ENCODE results near the gene GRIK2.
"Not testable (repeated sequence)": the region's sequence is repeated elsewhere in the genome, so short reads cannot be mapped to it uniquely, and the experiment has no call there.

GRIK2 gene

GRCh38 chr6:101393251-101393828, at the start of gene GRIK2:
GRIK2 (plus strand) TSS chr6:101393708.
- Histone ChIP-seq H3K9me3 (ENCODE audit: control insufficient read depth, insufficient read depth, low read length) (no peaks in the 10 kb centered on the region), H3K36me3 (ENCODE audit: insufficient read depth, low read length) (no peaks in the 10 kb centered on the region), H3K9ac (ENCODE audit: low read depth, low read length) (peak within 1 kb of the TSS; percentile 75; the same call in 1 of the 2 replicates), H3K4me1 (ENCODE audit: insufficient read depth, low read length) (0 out of 2 replicates have a peak, but pooled peaks cover 3% of the 10 kb centered on the region)

- no peaks in the 10 kb centered on the region for H3K9me3 ChIP-seq (ENCODE audit: control insufficient read depth, insufficient read depth, low read length)
- no peak overlapping the region for H3K9ac ChIP-seq (ENCODE audit: low read depth, low read length)
- H3K36me3 ChIP-seq (ENCODE audit: insufficient read depth, low read length), result no peaks in the 10 kb centered on the region
- H3K4me1 ChIP-seq (ENCODE audit: insufficient read depth, low read length), result no peaks in the 10 kb centered on the region
Observed at GRCh38 chr6:101344885-101345284, 48.6 kb upstream of the GRIK2 start.

- H3K4me1 ChIP-seq (ENCODE audit: insufficient read depth, low read length), result no peaks in the 10 kb centered on the region
- H3K9ac ChIP-seq (ENCODE audit: low read depth, low read length), result no peak overlapping the region
- no peaks in the 10 kb centered on the region for H3K9me3 ChIP-seq (ENCODE audit: control insufficient read depth, insufficient read depth, low read length)
- H3K36me3 ChIP-seq (ENCODE audit: insufficient read depth, low read length), result no peaks in the 10 kb centered on the region
Observed at GRCh38 chr6:101348816-101349215, 44.7 kb upstream of the GRIK2 start.

GRCh38 chr6:101350631-101351030, 42.9 kb upstream of the GRIK2 start:
- H3K9ac ChIP-seq (ENCODE audit: low read depth, low read length); H3K36me3 ChIP-seq (ENCODE audit: insufficient read depth, low read length); H3K4me1 ChIP-seq (ENCODE audit: insufficient read depth, low read length); H3K9me3 ChIP-seq (ENCODE audit: control insufficient read depth, insufficient read depth, low read length): not testable (repeated sequence)

GRCh38 chr6:101351173-101351572, 42.3 kb upstream of the GRIK2 start:
- no peaks in the 10 kb centered on the region for H3K36me3 ChIP-seq (ENCODE audit: insufficient read depth, low read length)
- no peak overlapping the region for H3K9ac ChIP-seq (ENCODE audit: low read depth, low read length)
- H3K9me3 ChIP-seq (ENCODE audit: control insufficient read depth, insufficient read depth, low read length), result no peaks in the 10 kb centered on the region
- H3K4me1 ChIP-seq (ENCODE audit: insufficient read depth, low read length), result no peaks in the 10 kb centered on the region

- Histone ChIP-seq H3K9ac (ENCODE audit: low read depth, low read length) (no peak overlapping the region), H3K36me3 (ENCODE audit: insufficient read depth, low read length) (no peaks in the 10 kb centered on the region), H3K4me1 (ENCODE audit: insufficient read depth, low read length) (no peaks in the 10 kb centered on the region), H3K9me3 (ENCODE audit: control insufficient read depth, insufficient read depth, low read length) (no peaks in the 10 kb centered on the region)
Observed at GRCh38 chr6:101352316-101352715, 41.2 kb upstream of the GRIK2 start.

GRCh38 chr6:101365181-101365580, 28.3 kb upstream of the GRIK2 start:
- no peaks in the 10 kb centered on the region for H3K9me3 ChIP-seq (ENCODE audit: control insufficient read depth, insufficient read depth, low read length)
- no peak overlapping the region for H3K9ac ChIP-seq (ENCODE audit: low read depth, low read length)
- H3K4me1 ChIP-seq (ENCODE audit: insufficient read depth, low read length), result no peaks in the 10 kb centered on the region
- H3K36me3 ChIP-seq (ENCODE audit: insufficient read depth, low read length), result no peaks in the 10 kb centered on the region

- Histone ChIP-seq H3K9ac (ENCODE audit: low read depth, low read length) (no peak overlapping the region), H3K36me3 (ENCODE audit: insufficient read depth, low read length) (no peaks in the 10 kb centered on the region), H3K4me1 (ENCODE audit: insufficient read depth, low read length) (no peaks in the 10 kb centered on the region), H3K9me3 (ENCODE audit: control insufficient read depth, insufficient read depth, low read length) (no peaks in the 10 kb centered on the region)
Observed at GRCh38 chr6:101379926-101380325, 13.6 kb upstream of the GRIK2 start.

GRCh38 chr6:101380897-101381630, 12.4 kb upstream of the GRIK2 start:
- Histone ChIP-seq H3K4me1 (ENCODE audit: insufficient read depth, low read length) (no peaks in the 10 kb centered on the region), H3K9ac (ENCODE audit: low read depth, low read length) (no peak overlapping the region), H3K9me3 (ENCODE audit: control insufficient read depth, insufficient read depth, low read length) (no peaks in the 10 kb centered on the region), H3K36me3 (ENCODE audit: insufficient read depth, low read length) (no peaks in the 10 kb centered on the region)

- not testable (repeated sequence) for H3K9ac ChIP-seq (ENCODE audit: low read depth, low read length); H3K4me1 ChIP-seq (ENCODE audit: insufficient read depth, low read length); H3K9me3 ChIP-seq (ENCODE audit: control insufficient read depth, insufficient read depth, low read length); H3K36me3 ChIP-seq (ENCODE audit: insufficient read depth, low read length)
Observed at GRCh38 chr6:101383747-101384146, 9.8 kb upstream of the GRIK2 start.

- Histone ChIP-seq H3K4me1 (ENCODE audit: insufficient read depth, low read length) (0 out of 2 replicates have a peak, but pooled peaks cover 3% of the 10 kb centered on the region), H3K9me3 (ENCODE audit: control insufficient read depth, insufficient read depth, low read length) (no peaks in the 10 kb centered on the region), H3K9ac (ENCODE audit: low read depth, low read length) (no peak overlapping the region), H3K36me3 (ENCODE audit: insufficient read depth, low read length) (no peaks in the 10 kb centered on the region)
Observed at GRCh38 chr6:101386982-101387381, 6.5 kb upstream of the GRIK2 start.

GRCh38 chr6:101391772-101392585, 1.5 kb upstream of the GRIK2 start:
- no peaks in the 10 kb centered on the region for H3K9me3 ChIP-seq (ENCODE audit: control insufficient read depth, insufficient read depth, low read length)
- H3K4me1 ChIP-seq (ENCODE audit: insufficient read depth, low read length), result 0 out of 2 replicates have a peak, but pooled peaks cover 3% of the 10 kb centered on the region
- no peaks in the 10 kb centered on the region for H3K36me3 ChIP-seq (ENCODE audit: insufficient read depth, low read length)
- peak overlapping the region; percentile 75; the same call in 1 of the 2 replicates for H3K9ac ChIP-seq (ENCODE audit: low read depth, low read length)

- peak overlapping the region; percentile 75; the same call in 1 of the 2 replicates for H3K9ac ChIP-seq (ENCODE audit: low read depth, low read length)
- no peaks in the 10 kb centered on the region for H3K9me3 ChIP-seq (ENCODE audit: control insufficient read depth, insufficient read depth, low read length)
- no peaks in the 10 kb centered on the region for H3K36me3 ChIP-seq (ENCODE audit: insufficient read depth, low read length)
Observed at GRCh38 chr6:101392586-101393230, 800 bp upstream of the GRIK2 start.

GRCh38 chr6:101393829-101394251, 332 bp downstream of the GRIK2 start:
- no peaks in the 10 kb centered on the region for H3K9me3 ChIP-seq (ENCODE audit: control insufficient read depth, insufficient read depth, low read length)
- H3K36me3 ChIP-seq (ENCODE audit: insufficient read depth, low read length), result no peaks in the 10 kb centered on the region
- peak overlapping the region; percentile 75; the same call in 1 of the 2 replicates for H3K9ac ChIP-seq (ENCODE audit: low read depth, low read length)
- 0 out of 2 replicates have a peak, but pooled peaks cover 3% of the 10 kb centered on the region for H3K4me1 ChIP-seq (ENCODE audit: insufficient read depth, low read length)

More at GRCh38 chr6:101392586-101393230, 800 bp upstream of the GRIK2 start:
- H3K4me1 ChIP-seq (ENCODE audit: insufficient read depth, low read length), result 0 out of 2 replicates have a peak, but pooled peaks cover 3% of the 10 kb centered on the region

Measured in ES-I3 (cell line).